Testis (tissue), 3 donors: ENCODE results near the gene SPATA19. TPM values are rescaled to one million over a fixed set of nuclear protein-coding genes. Genes with fewer than 3 reads are reported as not detected.

ENCODE experiments used
- DNase-seq: peaks from one replicate; pipeline ENCODE4 v3.0.0-alpha.2; 2019
- H3K27ac ChIP-seq, 2 donors: fragments of 200-600 bp; sonication (generic); one replicate each; pipeline ENCODE4 v1.5.1; 2019
- H3K27me3 ChIP-seq: fragments of 200-600 bp; sonication (generic); one replicate; pipeline ENCODE4 v1.5.1; 2019
- H3K36me3 ChIP-seq: fragments of 200-600 bp; sonication (generic); one replicate; pipeline ENCODE4 v1.5.1; 2017; ENCODE audit warnings: low read depth; ENCODE audit errors: missing control alignments
- H3K4me1 ChIP-seq: fragments of 200-600 bp; sonication (generic); one replicate; pipeline ENCODE4 v1.5.1; 2019
- H3K4me3 ChIP-seq, 2 donors: fragments of 200-600 bp; sonication (generic); one replicate each; pipeline ENCODE4 v1.5.1; 2017 to 2019
- H3K9me3 ChIP-seq: fragments of 200-600 bp; sonication (generic); one replicate; pipeline ENCODE4 v1.5.1; 2017
- POLR2A ChIP-seq: fragments of 450-650 bp; IDR thresholded peaks from one replicate; pipeline ENCODE4 v1.6.1; 2017; ENCODE audit warnings: antibody characterized with exemption, mild to moderate bottlenecking, moderate library complexity
- WGBS, 2 donors: methylation state at CpG; one replicate each; pipeline ENCODE4 v1.1.5; 2018; 5-methylcytosine and 5-hydroxymethylcytosine counted together
- intact Hi-C: fragments of 100-400 bp; cut with DNase I; formaldehyde crosslinking; loops from one replicate; pipeline ENCODE4 v1.15.1; 2023; ENCODE audit warnings: low total_unique reads
- polyA plus RNA-seq: library from polyadenylated mRNA; stranded (reverse); fragments of 350-450 nt; fragmentation: Illumina TruSeq; extraction: RNeasy Lipid Tissue Mini Kit (QIAGEN cat#74804); gene quantifications from one replicate; pipeline ENCODE4 v1.2.3, GENCODE V29; 2014; ENCODE audit warnings: low read depth, low replicate concordance; ENCODE audit not compliant: insufficient read depth
- total RNA-seq, 2 donors: library from RNA; depleted of rRNA; stranded (reverse); fragments of >200 nt; gene quantifications; one replicate each; pipeline ENCODE4 v1.2.3, GENCODE V29; 2016
- TF ChIP-seq, protein P1 (sequence below), 3 experiments: fragments of 450-650 bp in 2 of 3; fragments of 200-600 bp in 1 of 3; sonication (generic) in 1 of 3; IDR thresholded peaks; one replicate each; pipeline ENCODE4 v1.5.1; 2016 to 2019; ENCODE audit warnings: antibody characterized with exemption in 3 of 3, mild to moderate bottlenecking in 2 of 3, moderate library complexity in 1 of 3

Gene SPATA19
- total and polyA plus RNA-seq, 3 donors from 2014 or later: 43.4 to 154 (median 142) TPM

DNA sequence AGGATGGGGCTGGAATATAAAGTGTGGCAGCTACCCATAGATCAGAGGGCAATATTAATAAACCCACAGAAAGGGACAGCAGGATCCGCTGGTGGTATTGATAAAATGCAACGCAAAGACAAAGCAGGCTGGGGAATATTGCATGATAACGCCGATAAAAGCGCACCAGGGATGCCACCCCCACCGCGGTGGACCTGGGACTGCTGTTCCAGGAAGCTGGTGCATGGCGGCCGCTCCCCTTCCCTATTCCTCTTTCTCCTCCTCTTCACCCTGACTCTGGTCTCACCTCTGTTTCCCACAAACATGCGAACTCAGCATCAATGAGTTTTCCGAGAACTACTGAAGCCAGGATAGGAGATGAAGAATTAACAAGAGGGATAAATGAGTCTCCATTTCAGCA, 20.2 kb downstream of the SPATA19 start:
- Histone ChIP-seq H3K27ac (no peak overlapping the region), H3K4me1 (no peaks in the 10 kb centered on the region), H3K36me3 (no peaks in the 10 kb centered on the region), H3K27me3 (no peaks in the 10 kb centered on the region), H3K9me3 (no peaks in the 10 kb centered on the region), H3K4me3 (no peak overlapping the region)
- intact Hi-C loops: no loop called here
- no peak for TF ChIP-seq POLR2A
- TF ChIP-seq, protein P1, sequence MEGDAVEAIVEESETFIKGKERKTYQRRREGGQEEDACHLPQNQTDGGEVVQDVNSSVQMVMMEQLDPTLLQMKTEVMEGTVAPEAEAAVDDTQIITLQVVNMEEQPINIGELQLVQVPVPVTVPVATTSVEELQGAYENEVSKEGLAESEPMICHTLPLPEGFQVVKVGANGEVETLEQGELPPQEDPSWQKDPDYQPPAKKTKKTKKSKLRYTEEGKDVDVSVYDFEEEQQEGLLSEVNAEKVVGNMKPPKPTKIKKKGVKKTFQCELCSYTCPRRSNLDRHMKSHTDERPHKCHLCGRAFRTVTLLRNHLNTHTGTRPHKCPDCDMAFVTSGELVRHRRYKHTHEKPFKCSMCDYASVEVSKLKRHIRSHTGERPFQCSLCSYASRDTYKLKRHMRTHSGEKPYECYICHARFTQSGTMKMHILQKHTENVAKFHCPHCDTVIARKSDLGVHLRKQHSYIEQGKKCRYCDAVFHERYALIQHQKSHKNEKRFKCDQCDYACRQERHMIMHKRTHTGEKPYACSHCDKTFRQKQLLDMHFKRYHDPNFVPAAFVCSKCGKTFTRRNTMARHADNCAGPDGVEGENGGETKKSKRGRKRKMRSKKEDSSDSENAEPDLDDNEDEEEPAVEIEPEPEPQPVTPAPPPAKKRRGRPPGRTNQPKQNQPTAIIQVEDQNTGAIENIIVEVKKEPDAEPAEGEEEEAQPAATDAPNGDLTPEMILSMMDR (IDR thresholded peaks at IDR 0.05): no peak
- 90 to 91% methylated on average over 11 of the region's 11 CpGs for WGBS, 2 donors
- DNase-seq: no peak

GRCh38 chr11:133824593-133824992, 20.7 kb downstream of the SPATA19 start:
- Histone ChIP-seq H3K9me3 (no peaks in the 10 kb centered on the region), H3K36me3 (no peaks in the 10 kb centered on the region), H3K4me3 (no peak overlapping the region), H3K4me1 (no peaks in the 10 kb centered on the region), H3K27me3 (no peaks in the 10 kb centered on the region), H3K27ac (no peak overlapping the region)
- intact Hi-C loops: no loop called here
- WGBS, 2 donors: 80 to 88% methylated on average over 9 of the region's 9 CpGs
- DNase-seq: no peak
- TF ChIP-seq, protein P1 (IDR thresholded peaks at IDR 0.05): no peak
- no peak for TF ChIP-seq POLR2A

- Histone ChIP-seq H3K36me3 (no peaks in the 10 kb centered on the region), H3K27me3 (no peaks in the 10 kb centered on the region), H3K27ac (no peak overlapping the region), H3K9me3 (no peaks in the 10 kb centered on the region), H3K4me3 (no peak overlapping the region), H3K4me1 (no peaks in the 10 kb centered on the region)
- intact Hi-C loops: no loop called here
- DNase-seq: no peak
- TF ChIP-seq, protein P1 (IDR thresholded peaks at IDR 0.05): no peak
- no peak for TF ChIP-seq POLR2A
- WGBS, 2 donors: 82% methylated on average over 4 of the region's 4 CpGs; no CpG with 5 or more reads in 1 of the 2 donors
Observed at GRCh38 chr11:133823614-133824013, 21.7 kb downstream of the SPATA19 start.

DNA sequence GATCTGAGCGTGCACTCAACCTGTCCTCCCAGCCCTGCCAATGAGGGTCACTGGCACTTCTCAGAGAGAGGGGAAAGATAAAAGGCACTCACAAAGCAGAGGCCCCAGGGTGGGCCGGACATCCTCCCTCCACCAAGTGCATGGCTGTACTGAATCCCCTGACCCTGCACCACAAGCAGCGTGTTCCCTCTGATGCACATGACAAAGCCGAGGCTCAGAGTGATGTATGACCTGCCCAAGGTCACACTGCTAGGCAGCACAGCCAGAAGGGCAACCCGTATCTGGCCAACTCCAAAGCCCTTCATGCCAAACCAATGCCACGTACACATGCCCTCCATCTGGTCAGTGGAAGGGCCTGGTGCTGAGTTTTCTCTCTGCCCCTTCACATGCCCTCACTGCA, 22.1 kb downstream of the SPATA19 start:
- no peaks in the 10 kb centered on the region for H3K9me3 ChIP-seq
- H3K27ac ChIP-seq: no peak overlapping the region
- TF ChIP-seq, protein P1 (IDR thresholded peaks at IDR 0.05): no peak
- TF ChIP-seq POLR2A: no peak
- intact Hi-C loops: no loop called here
- no peaks in the 10 kb centered on the region for H3K36me3 ChIP-seq
- no peaks in the 10 kb centered on the region for H3K27me3 ChIP-seq
- DNase-seq: no peak
- H3K4me1 ChIP-seq: no peaks in the 10 kb centered on the region
- WGBS, 2 donors: 64 to 72% methylated on average over 6 of the region's 6 CpGs
- no peak overlapping the region for H3K4me3 ChIP-seq

DNA sequence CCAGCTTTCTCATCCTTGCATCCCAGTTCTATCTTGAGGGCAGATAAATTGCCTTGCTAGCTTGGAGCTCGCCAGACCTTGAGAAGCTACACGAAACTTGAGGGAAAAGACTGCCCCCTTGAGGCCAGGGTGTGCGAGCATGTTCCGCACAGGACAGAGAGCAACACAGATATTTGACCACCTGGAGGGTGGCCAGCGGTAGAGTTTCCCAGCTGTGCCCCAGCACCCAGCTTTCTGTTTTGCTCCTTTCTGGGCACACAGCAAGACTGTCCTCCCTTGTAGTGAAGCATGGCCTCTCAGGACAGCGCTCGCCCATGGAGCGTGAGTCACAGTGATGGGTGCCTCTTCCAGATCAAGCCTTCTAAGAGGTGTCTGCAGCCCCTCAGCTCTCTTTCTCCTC, 23.5 kb downstream of the SPATA19 start:
- Histone ChIP-seq H3K9me3 (no peaks in the 10 kb centered on the region), H3K4me3 (no peak overlapping the region), H3K4me1 (no peaks in the 10 kb centered on the region), H3K27ac (no peak overlapping the region), H3K27me3 (no peaks in the 10 kb centered on the region), H3K36me3 (no peaks in the 10 kb centered on the region)
- TF ChIP-seq, protein P1 (IDR thresholded peaks at IDR 0.05): peak; percentile 40 to 63 (median 58)
- no peak for TF ChIP-seq POLR2A
- DNase-seq: peak; percentile 87
- intact Hi-C loops: no loop called here
- WGBS, 2 donors: 40 to 57% methylated on average over 8 of the region's 8 CpGs
